Osteocyte (in vitro differentiated cells): ENCODE results near the gene UBQLN1. TPM values are rescaled to one million over a fixed set of nuclear protein-coding genes. Genes with fewer than 3 reads are reported as not detected.

Source experiments
- DNase-seq: peaks from one replicate; pipeline ENCODE4 v3.0.0; 2021; ENCODE audit warnings: mixed read lengths; ENCODE audit not compliant: unreplicated experiment; ENCODE audit errors: extremely low spot score
- H3K27ac Mint-ChIP-seq: one replicate; pipeline ENCODE4 v1.8.0; 2021; ENCODE audit warnings: mild to moderate bottlenecking, mixed read lengths; ENCODE audit not compliant: unreplicated experiment
- H3K27me3 Mint-ChIP-seq: one replicate; pipeline ENCODE4 v1.8.0; 2021; ENCODE audit warnings: mixed read lengths; ENCODE audit not compliant: unreplicated experiment
- H3K36me3 Mint-ChIP-seq: one replicate; pipeline ENCODE4 v1.8.0; 2021; ENCODE audit warnings: mixed read lengths; ENCODE audit not compliant: unreplicated experiment
- H3K4me1 Mint-ChIP-seq: one replicate; pipeline ENCODE4 v1.8.0; 2021; ENCODE audit warnings: mixed read lengths; ENCODE audit not compliant: unreplicated experiment
- H3K4me3 Mint-ChIP-seq: one replicate; pipeline ENCODE4 v1.8.0; 2021; ENCODE audit warnings: mild to moderate bottlenecking, moderate library complexity, mixed read lengths; ENCODE audit not compliant: unreplicated experiment
- H3K9me3 Mint-ChIP-seq: one replicate; pipeline ENCODE4 v1.8.0; 2021; ENCODE audit warnings: mixed read lengths; ENCODE audit not compliant: unreplicated experiment
- CTCF ChIP-seq: fragments of 200-600 bp; sonication (generic); IDR thresholded peaks from 2 replicates; pipeline ENCODE4 v1.5.0; 2021; ENCODE audit warnings: antibody characterized with exemption, mild to moderate bottlenecking, moderate library complexity
- total RNA-seq: library from RNA; stranded (reverse); gene quantifications from 2 replicates; pipeline ENCODE4 v1.2.1, GENCODE V29; 2021

UBQLN1 gene
- total RNA-seq, 1 donor from 2014 or later = 76.1 TPM

DNA sequence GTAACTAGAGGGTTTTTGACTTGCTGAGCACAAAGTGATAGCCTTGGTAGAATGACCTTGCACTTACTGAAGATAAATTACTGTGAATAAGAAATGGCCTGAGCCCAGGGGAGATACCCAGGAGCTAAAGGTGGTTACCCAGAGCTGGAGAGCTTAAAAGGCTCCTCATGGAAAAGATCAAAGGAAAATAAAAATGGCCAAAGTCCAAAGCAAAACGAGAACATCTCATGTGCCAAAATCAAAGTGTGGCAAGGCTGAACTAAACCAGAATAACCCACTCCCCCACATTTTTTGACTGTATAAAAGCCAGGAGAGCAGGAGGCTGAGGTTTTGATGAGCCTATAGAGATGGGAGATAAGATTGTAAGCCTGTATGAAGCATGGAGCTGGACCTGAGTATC is 70.4 kb downstream of the UBQLN1 start:
- H3K27ac Mint-ChIP-seq = no peak overlapping the region

DNA sequence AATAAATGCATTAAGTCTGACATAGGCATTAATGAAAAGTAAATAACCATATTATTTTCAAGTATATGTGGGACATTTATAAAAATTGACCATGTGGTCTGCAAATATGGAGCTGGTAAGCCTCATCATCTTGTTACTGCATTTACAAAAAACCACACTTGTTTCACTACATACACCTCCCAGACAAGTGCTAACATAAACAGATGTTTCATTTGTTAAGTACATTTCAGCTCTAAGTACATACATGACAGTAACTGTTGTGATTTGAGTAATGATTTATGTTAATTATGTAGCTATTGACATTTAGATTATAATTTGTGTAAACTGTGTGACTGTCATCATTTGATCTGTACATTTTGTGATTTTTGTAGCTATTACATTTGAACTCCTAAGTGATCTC is 70.9 kb downstream of the UBQLN1 start:
- peaks cover 4% of the 10 kb centered on the region for H3K4me1 Mint-ChIP-seq
- no peak overlapping the region for H3K27ac Mint-ChIP-seq
- H3K4me3 Mint-ChIP-seq = no peak overlapping the region
- H3K27me3 Mint-ChIP-seq = no peaks in the 10 kb centered on the region
- DNase-seq = no peak
- no peaks in the 10 kb centered on the region for H3K36me3 Mint-ChIP-seq
- no peak for TF ChIP-seq CTCF
- no peaks in the 10 kb centered on the region for H3K9me3 Mint-ChIP-seq

More for the DNA sequence above, 70.4 kb downstream of the UBQLN1 start:
- Mint-ChIP-seq H3K36me3 (no peaks in the 10 kb centered on the region), H3K9me3 (no peaks in the 10 kb centered on the region), H3K27me3 (no peaks in the 10 kb centered on the region), H3K4me3 (no peak overlapping the region), H3K4me1 (peaks cover 4% of the 10 kb centered on the region)
- no peak for DNase-seq
- no peak for TF ChIP-seq CTCF

- Mint-ChIP-seq H3K4me1 (peaks cover 2% of the 10 kb centered on the region), H3K36me3 (peaks cover 3% of the 10 kb centered on the region), H3K4me3 (no peak overlapping the region), H3K27me3 (no peaks in the 10 kb centered on the region), H3K27ac (no peak overlapping the region), H3K9me3 (no peaks in the 10 kb centered on the region)
- TF ChIP-seq CTCF = no peak
- DNase-seq = no peak
These were observed 74.1 kb downstream of the UBQLN1 start for GRCh38 chr9:83633676-83634075.

DNA sequence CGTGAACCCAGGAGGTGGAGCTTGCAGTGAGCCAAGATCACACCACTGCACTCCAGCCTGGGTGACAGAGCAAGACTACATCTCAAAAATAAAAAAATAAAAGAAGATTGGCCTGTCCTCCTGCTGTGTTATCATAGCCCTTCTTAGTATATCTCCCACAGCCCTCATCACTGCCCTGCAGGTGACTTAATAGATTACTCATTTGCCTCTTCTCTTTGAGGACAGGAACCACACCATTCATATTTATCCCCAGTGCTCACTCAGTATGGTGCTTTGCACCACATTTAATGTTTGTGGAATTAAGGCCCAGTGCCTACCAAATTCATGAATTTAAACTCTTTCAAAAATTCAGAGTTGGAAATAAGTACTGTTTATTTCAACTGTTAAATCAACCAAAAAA is 74.5 kb downstream of the UBQLN1 start:
- no peaks in the 10 kb centered on the region for H3K9me3 Mint-ChIP-seq
- H3K36me3 Mint-ChIP-seq = peaks cover 3% of the 10 kb centered on the region
- no peak for DNase-seq
- H3K27me3 Mint-ChIP-seq = no peaks in the 10 kb centered on the region
- peaks cover 2% of the 10 kb centered on the region for H3K4me1 Mint-ChIP-seq
- TF ChIP-seq CTCF = no peak
- no peak overlapping the region for H3K4me3 Mint-ChIP-seq
- no peak overlapping the region for H3K27ac Mint-ChIP-seq

DNA sequence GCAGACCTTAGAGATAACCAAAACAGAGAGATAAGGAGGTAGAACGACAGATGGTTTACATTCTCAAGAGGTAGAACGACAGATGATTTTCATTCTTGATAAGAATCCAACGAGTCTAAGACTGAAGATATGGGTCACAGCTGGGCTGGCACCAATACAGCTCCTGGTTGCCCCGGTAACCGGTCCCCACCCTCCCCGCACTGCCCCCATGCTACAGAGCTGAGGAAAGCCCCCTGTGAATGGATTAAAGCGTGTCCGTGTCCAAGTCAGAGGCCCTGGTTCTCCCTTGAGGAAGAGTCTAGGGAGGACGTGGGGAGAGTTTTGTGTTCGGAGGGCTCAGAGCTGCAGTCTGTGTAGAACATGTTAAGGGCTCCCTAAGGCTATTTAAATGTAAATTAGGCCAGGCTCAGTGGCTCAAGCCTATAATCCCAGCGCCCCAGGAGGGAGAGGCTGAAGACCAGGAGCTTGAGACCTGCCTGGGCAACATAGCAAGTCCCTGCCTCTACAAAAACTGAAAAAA is 76.8 kb downstream of the UBQLN1 start:
- Mint-ChIP-seq H3K27ac (no peak overlapping the region), H3K4me1 (peaks cover 2% of the 10 kb centered on the region), H3K36me3 (peaks cover 3% of the 10 kb centered on the region), H3K4me3 (no peak overlapping the region), H3K27me3 (no peaks in the 10 kb centered on the region), H3K9me3 (no peaks in the 10 kb centered on the region)
- TF ChIP-seq CTCF = no peak
- no peak for DNase-seq
